Fibroblast of lung (primary cell): Measurements from ENCODE around the gene C11orf42. TPM values are rescaled to one million over a fixed set of nuclear protein-coding genes. Genes with fewer than 3 reads are reported as not detected.

Experiments
- DNase-seq, 2 donors: peaks; one replicate each; pipeline versions ENCODE4 v3.0.0 to v3.0.0-alpha.2; 2010; ENCODE audit warnings: low read depth in 2 of 2
- H2AFZ ChIP-seq: 2 replicates; pipeline ENCODE4 v1.5.1; 2012; ENCODE audit warnings: low read length, control low read depth, inconsistent platforms
- H3K27ac ChIP-seq: 2 replicates; pipeline ENCODE4 v1.5.1; 2011; ENCODE audit warnings: low read length, control low read depth; ENCODE audit not compliant: insufficient read depth
- H3K27me3 ChIP-seq: 2 replicates; pipeline ENCODE4 v1.5.1; 2011; ENCODE audit warnings: mild to moderate bottlenecking, low read length; ENCODE audit not compliant: control insufficient read depth, insufficient read depth
- H3K36me3 ChIP-seq: 2 replicates; pipeline ENCODE4 v1.5.1; 2011; ENCODE audit warnings: low read length; ENCODE audit not compliant: control insufficient read depth, insufficient read depth
- H3K4me1 ChIP-seq: 2 replicates; pipeline ENCODE4 v1.5.1; 2011; ENCODE audit warnings: low read length; ENCODE audit not compliant: control insufficient read depth, insufficient read depth; ENCODE audit errors: extremely low read depth
- H3K4me2 ChIP-seq: 2 replicates; pipeline ENCODE4 v1.5.1; 2011; ENCODE audit warnings: low read length, control low read depth; ENCODE audit not compliant: insufficient read depth; ENCODE audit errors: extremely low read depth
- H3K4me3 ChIP-seq, 4 experiments: fragments of 200-600 bp in 1 of 4; sonication (generic) in 1 of 4; replicated peaks in 1 of 4; 2 replicates each; pipeline ENCODE4 v1.5.1; 2011 to 2016; ENCODE audit warnings: low read length in 4 of 4, low read depth in 3 of 4, mild to moderate bottlenecking in 3 of 4, control low read depth in 2 of 4, inconsistent platforms in 1 of 4, mixed read lengths in 1 of 4; ENCODE audit not compliant: insufficient read depth in 1 of 4; ENCODE audit errors: control extremely low read depth in 1 of 4
- H3K79me2 ChIP-seq: 2 replicates; pipeline ENCODE4 v1.5.1; 2012; ENCODE audit warnings: mild to moderate bottlenecking, low read length, inconsistent platforms; ENCODE audit not compliant: control insufficient read depth, insufficient read depth
- H3K9ac ChIP-seq: 2 replicates; pipeline ENCODE4 v1.5.1; 2011; ENCODE audit warnings: mild to moderate bottlenecking, low read length, control low read depth; ENCODE audit not compliant: insufficient read depth
- H3K9me3 ChIP-seq: 2 replicates; pipeline ENCODE4 v1.5.1; 2012; ENCODE audit warnings: low read depth, low read length; ENCODE audit not compliant: control insufficient read depth, insufficient read depth
- H4K20me1 ChIP-seq: 2 replicates; pipeline ENCODE4 v1.5.1; 2011; ENCODE audit warnings: low read length; ENCODE audit not compliant: control insufficient read depth, insufficient read depth; ENCODE audit errors: extremely low read depth
- CTCF ChIP-seq, 2 donors: IDR thresholded peaks in 1 of 2; conservative IDR thresholded peaks in 1 of 2; 1 replicate in 1 of 2; 2 replicates in 1 of 2; pipeline ENCODE4 v1.5.1; 2011 to 2012; ENCODE audit warnings: low read length in 2 of 2, control low read depth in 1 of 2, inconsistent platforms in 1 of 2, low read depth in 1 of 2, mild to moderate bottlenecking in 1 of 2
- EZH2 ChIP-seq: IDR thresholded peaks from 2 replicates; pipeline ENCODE4 v1.5.1; 2012; ENCODE audit warnings: low read length, control low read depth, mild to moderate bottlenecking; ENCODE audit errors: missing control alignments
- polyA plus RNA-seq, 2 donors: library from polyadenylated mRNA; depleted of rRNA in 1 of 2; stranded (reverse) in 1 of 2; unstranded in 1 of 2; fragments of >200 nt; gene quantifications; 2 replicates each; pipeline ENCODE4 v1.2.1, GENCODE V29; 2011 to 2012; ENCODE audit warnings: missing spikeins in 1 of 2
- total RNA-seq: library from RNA; depleted of rRNA; stranded (reverse); fragments of >200 nt; gene quantifications from 2 replicates; pipeline ENCODE4 v1.2.1, GENCODE V29; 2014

The C11orf42 gene
- total and polyA plus RNA-seq, 2 donors (not counting 1 experiment from before 2014, with no cell fraction given) = not detected

GRCh38 chr11:6175440-6175839, 29.9 kb upstream of the C11orf42 start:
- Histone ChIP-seq H3K4me2 (no peak overlapping the region), H3K4me1 (no peaks in the 10 kb centered on the region), H2AFZ (no peak overlapping the region), H3K36me3 (no peaks in the 10 kb centered on the region), H3K79me2 (no peaks in the 10 kb centered on the region), H4K20me1 (no peaks in the 10 kb centered on the region), H3K27me3 (no peaks in the 10 kb centered on the region), H3K9me3 (no peaks in the 10 kb centered on the region), H3K9ac (no peak overlapping the region), H3K4me3 (no peak overlapping the region), H3K27ac (no peak overlapping the region)
- TF ChIP-seq EZH2 (no peak), CTCF (conservative IDR thresholded peaks at IDR 0.05 in 1 of 2, IDR thresholded peaks at IDR 0.05 in 1 of 2; ENCODE audit: low read depth in 1 of 2, low read length in 2 of 2) (no peak)
- DNase-seq = no peak

DNA sequence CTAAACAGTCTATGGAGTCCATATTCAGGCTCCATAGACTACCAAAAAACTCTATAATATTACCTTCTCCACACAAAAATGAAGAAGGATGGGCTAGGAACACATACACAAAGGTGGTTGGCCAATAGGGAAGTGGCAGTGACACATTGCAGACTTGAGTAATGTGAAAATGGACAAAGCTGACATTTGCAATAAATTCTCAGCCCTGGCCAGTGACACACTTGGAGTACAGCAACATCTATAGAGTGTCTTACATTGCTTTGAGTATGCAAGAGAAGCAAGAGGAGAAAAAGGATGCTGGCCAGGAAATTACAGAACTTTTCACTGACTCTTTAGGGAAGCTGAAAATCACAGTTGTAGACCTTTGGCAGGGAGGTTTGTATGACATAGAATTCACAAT, 13.6 kb upstream of the C11orf42 start:
- H3K9me3 ChIP-seq = no peaks in the 10 kb centered on the region
- no peak overlapping the region for H3K4me2 ChIP-seq
- no peak overlapping the region for H3K27ac ChIP-seq
- H3K27me3 ChIP-seq = no peaks in the 10 kb centered on the region
- DNase-seq = no peak
- no peak overlapping the region for H2AFZ ChIP-seq
- no peak overlapping the region for H3K4me3 ChIP-seq
- no peaks in the 10 kb centered on the region for H3K79me2 ChIP-seq
- H3K36me3 ChIP-seq = no peaks in the 10 kb centered on the region
- no peak overlapping the region for H3K9ac ChIP-seq
- no peaks in the 10 kb centered on the region for H3K4me1 ChIP-seq
- no peaks in the 10 kb centered on the region for H4K20me1 ChIP-seq
- TF ChIP-seq EZH2 = no peak
- TF ChIP-seq CTCF (conservative IDR thresholded peaks at IDR 0.05 in 1 of 2, IDR thresholded peaks at IDR 0.05 in 1 of 2; ENCODE audit: low read depth in 1 of 2, low read length in 2 of 2) = no peak

GRCh38 chr11:6194065-6194581, 11.2 kb upstream of the C11orf42 start:
- Histone ChIP-seq H3K4me3 (no peak overlapping the region), H3K36me3 (no peaks in the 10 kb centered on the region), H3K4me1 (no peaks in the 10 kb centered on the region), H3K79me2 (no peaks in the 10 kb centered on the region), H3K4me2 (no peak overlapping the region), H2AFZ (no peak overlapping the region), H4K20me1 (no peaks in the 10 kb centered on the region), H3K9me3 (no peaks in the 10 kb centered on the region), H3K27ac (no peak overlapping the region), H3K27me3 (no peaks in the 10 kb centered on the region), H3K9ac (no peak overlapping the region)
- no peak for TF ChIP-seq CTCF (conservative IDR thresholded peaks at IDR 0.05 in 1 of 2, IDR thresholded peaks at IDR 0.05 in 1 of 2; ENCODE audit: low read depth in 1 of 2, low read length in 2 of 2)
- TF ChIP-seq EZH2 = no peak
- peak in 1 of 2 donors; percentile 12 for DNase-seq
